Nephron (organoid): ENCODE data around the gene RHOU.
"Not testable (repeated sequence)": the region's sequence is repeated elsewhere in the genome, so short reads cannot be mapped to it uniquely, and the experiment has no call there.

Experiments used
- H3K27ac Mint-ChIP-seq, 3 experiments: 2 replicates each; pipeline ENCODE4 v1.8.0; 2020; ENCODE audit warnings: mixed read lengths in 3 of 3, mild to moderate bottlenecking in 2 of 3, moderate library complexity in 1 of 3
- H3K27me3 Mint-ChIP-seq: 2 replicates; pipeline ENCODE4 v1.8.0; 2021; ENCODE audit warnings: low read depth, mild to moderate bottlenecking, moderate library complexity, mixed read lengths
- H3K36me3 Mint-ChIP-seq: 2 replicates; pipeline ENCODE4 v1.8.0; 2020; ENCODE audit warnings: low read depth, mixed read lengths
- H3K4me1 Mint-ChIP-seq: 2 replicates; pipeline ENCODE4 v1.8.0; 2020; ENCODE audit warnings: mixed read lengths
- H3K4me3 Mint-ChIP-seq, 3 experiments: 2 replicates each; pipeline ENCODE4 v1.8.0; 2020; ENCODE audit warnings: mild to moderate bottlenecking in 3 of 3, mixed read lengths in 3 of 3, moderate library complexity in 2 of 3
- H3K9me3 Mint-ChIP-seq: 2 replicates; pipeline ENCODE4 v1.8.0; 2020; ENCODE audit warnings: mixed read lengths
- CTCF ChIP-seq, 3 experiments: fragments of 200-600 bp; sonication (generic); IDR thresholded peaks; one replicate each; pipeline ENCODE4 v1.5.0; 2021; ENCODE audit warnings: antibody characterized with exemption in 3 of 3; ENCODE audit not compliant: unreplicated experiment in 3 of 3

RHOU gene

GRCh38 chr1:228734881-228735801 is at the start of gene RHOU:
TSS of gene RHOU (plus strand) at chr1:228735479. CDS start at chr1:228735743, 264 bp downstream.
- Mint-ChIP-seq H3K36me3 (peaks cover 18% of the 10 kb centered on the region), H3K4me1 (peaks cover 32% of the 10 kb centered on the region), H3K27ac (peak within 1 kb of the TSS; percentile 77 to 89 (median 86)), H3K4me3 (peak within 1 kb of the TSS; percentile 94 to 96 (median 95)), H3K27me3 (peaks cover 14% of the 10 kb centered on the region), H3K9me3 (no peaks in the 10 kb centered on the region)
- TF ChIP-seq CTCF (IDR thresholded peaks at IDR 0.05; ENCODE audit: unreplicated experiment in 3 of 3) = peak; percentile 94 to 98 (median 96)

- no peak overlapping the region for H3K27ac Mint-ChIP-seq
These were observed 47.7 kb upstream of the RHOU start for GRCh38 chr1:228687587-228687986.

GRCh38 chr1:228689255-228689654 is 46.0 kb upstream of the RHOU start:
- H3K4me3 Mint-ChIP-seq = no peak overlapping the region

More at GRCh38 chr1:228687587-228687986, 47.7 kb upstream of the RHOU start:
- Mint-ChIP-seq H3K4me1 (peaks cover 14% of the 10 kb centered on the region), H3K27me3 (peaks cover 13% of the 10 kb centered on the region), H3K36me3 (no peaks in the 10 kb centered on the region), H3K9me3 (no peaks in the 10 kb centered on the region), H3K4me3 (no peak overlapping the region)
- no peak for TF ChIP-seq CTCF (IDR thresholded peaks at IDR 0.05; ENCODE audit: unreplicated experiment in 3 of 3)

GRCh38 chr1:228691211-228691610 is 44.1 kb upstream of the RHOU start:
- Mint-ChIP-seq H3K36me3 (no peaks in the 10 kb centered on the region), H3K27ac (peak overlapping the region in 1 of 3 experiments; percentile 66), H3K4me1 (peaks cover 14% of the 10 kb centered on the region), H3K4me3 (no peak overlapping the region), H3K27me3 (peaks cover 11% of the 10 kb centered on the region), H3K9me3 (no peaks in the 10 kb centered on the region)
- no peak for TF ChIP-seq CTCF (IDR thresholded peaks at IDR 0.05; ENCODE audit: unreplicated experiment in 3 of 3)

More at GRCh38 chr1:228689255-228689654, 46.0 kb upstream of the RHOU start:
- no peak for TF ChIP-seq CTCF (IDR thresholded peaks at IDR 0.05; ENCODE audit: unreplicated experiment in 3 of 3)
- Mint-ChIP-seq H3K4me1 (peaks cover 14% of the 10 kb centered on the region), H3K27ac (no peak overlapping the region), H3K27me3 (peaks cover 11% of the 10 kb centered on the region), H3K9me3 (no peaks in the 10 kb centered on the region), H3K36me3 (no peaks in the 10 kb centered on the region)

GRCh38 chr1:228691926-228692325 is 43.4 kb upstream of the RHOU start:
- Mint-ChIP-seq H3K4me3 (no peak overlapping the region), H3K4me1 (peaks cover 14% of the 10 kb centered on the region), H3K36me3 (no peaks in the 10 kb centered on the region), H3K27me3 (peaks cover 9% of the 10 kb centered on the region), H3K9me3 (no peaks in the 10 kb centered on the region), H3K27ac (peak overlapping the region in 1 of 3 experiments; percentile 66)
- peak in 2 of 3 experiments; percentile 15 to 51 for TF ChIP-seq CTCF (IDR thresholded peaks at IDR 0.05; ENCODE audit: unreplicated experiment in 3 of 3)

- H3K4me3 Mint-ChIP-seq, H3K36me3 Mint-ChIP-seq, H3K9me3 Mint-ChIP-seq, H3K27me3 Mint-ChIP-seq: not testable (repeated sequence)
- peaks cover 14% of the 10 kb centered on the region for H3K4me1 Mint-ChIP-seq
- peak overlapping the region in 1 of 3 experiments; percentile 17 for H3K27ac Mint-ChIP-seq
These were observed 40.8 kb upstream of the RHOU start for GRCh38 chr1:228694447-228694846.
